ENCODE measurements around the gene GALNT1. TPM values are rescaled to one million over a fixed set of nuclear protein-coding genes. Genes with fewer than 3 reads are reported as not detected.

Gene GALNT1
- total RNA-seq, 4 donors from 2014 or later = 42.7 to 59.7 (median 54.1) TPM

GRCh38 chr18:35584735-35585134 is 3.2 kb downstream of the GALNT1 start:
- no peak for DNase-seq (ENCODE audit: low spot score)
- no peak for ATAC-seq (ENCODE audit: low FRiP score)
- no peak for TF ChIP-seq CTCF (IDR thresholded peaks at IDR 0.05)

GRCh38 chr18:35585608-35586007 is 4.1 kb downstream of the GALNT1 start:
- DNase-seq (ENCODE audit: low spot score) (no peak), ATAC-seq (ENCODE audit: low FRiP score) (no peak)
- TF ChIP-seq CTCF (IDR thresholded peaks at IDR 0.05) = no peak

GRCh38 chr18:35588122-35588521 is 6.6 kb downstream of the GALNT1 start:
- DNase-seq (ENCODE audit: low spot score) (no peak), ATAC-seq (ENCODE audit: low FRiP score) (no peak)
- no peak for TF ChIP-seq CTCF (IDR thresholded peaks at IDR 0.05)

GRCh38 chr18:35588995-35589394 is 7.5 kb downstream of the GALNT1 start:
- DNase-seq (ENCODE audit: low spot score) (no peak), ATAC-seq (ENCODE audit: low FRiP score) (no peak)
- TF ChIP-seq CTCF (IDR thresholded peaks at IDR 0.05) = no peak

- no peak for TF ChIP-seq CTCF (IDR thresholded peaks at IDR 0.05)
- DNase-seq (ENCODE audit: low spot score) (no peak), ATAC-seq (ENCODE audit: low FRiP score) (no peak)
Observed at GRCh38 chr18:35589546-35589945, 8.0 kb downstream of the GALNT1 start.

GRCh38 chr18:35590935-35591334 is 9.4 kb downstream of the GALNT1 start:
- DNase-seq (ENCODE audit: low spot score) = no peak
- no peak for TF ChIP-seq CTCF (IDR thresholded peaks at IDR 0.05)
- no peak for ATAC-seq (ENCODE audit: low FRiP score)

GRCh38 chr18:35592298-35592697 is 10.8 kb downstream of the GALNT1 start:
- ATAC-seq (ENCODE audit: low FRiP score) = no peak

More at GRCh38 chr18:35592298-35592697, 10.8 kb downstream of the GALNT1 start:
- no peak for DNase-seq (ENCODE audit: low spot score)
- no peak for TF ChIP-seq CTCF (IDR thresholded peaks at IDR 0.05)
